IMR-90 (cell line): Measurements from ENCODE around the gene CCDC170. TPM values are rescaled to one million over a fixed set of nuclear protein-coding genes. Genes with fewer than 3 reads are reported as not detected.

ENCODE experiments used
- ATAC-seq: fragments of 200-7000 bp; cut with Tn5 transposase; 2 replicates; pipeline ENCODE4 v1.9.1; 2020; ENCODE audit warnings: low read depth, mild to moderate bottlenecking, moderate library complexity
- BruUV-seq: library from RNA; stranded (reverse); fragments of 400-500 nt; replicated peaks from 2 replicates; lab custom pipeline; 2021; lab: Mats Ljungman, UMichigan
- CTCF ChIA-PET: fragments of 300-600 bp; formaldehyde crosslinking; extraction: SDS; loops from one replicate; lab custom pipeline; 2021; ENCODE audit warnings: antibody characterized with exemption; lab: Yijun Ruan, JAX
- POLR2A ChIA-PET: fragments of 300-600 bp; sonication (Branson Sonifier 250); formaldehyde crosslinking; loops from one replicate; lab custom pipeline; 2022; ENCODE audit warnings: antibody characterized with exemption; ENCODE audit not compliant: unreplicated experiment; lab: Charles Lee
- DNase-seq: peaks from one replicate; pipeline ENCODE4 v3.0.0; 2013
- H2AFZ ChIP-seq: replicated peaks from 2 replicates; pipeline ENCODE3; 2013; ENCODE audit warnings: low read length, mild to moderate bottlenecking; ENCODE audit not compliant: poor library complexity
- H2AK5ac ChIP-seq: 2 replicates; pipeline ENCODE4 v1.6.1; 2013; ENCODE audit warnings: low read depth, low read length, inconsistent platforms
- H2AK9ac ChIP-seq: replicated peaks from 2 replicates; pipeline ENCODE3; 2013; ENCODE audit warnings: mild to moderate bottlenecking, low read depth, low read length, moderate library complexity; ENCODE audit not compliant: poor library complexity
- H2BK120ac ChIP-seq: 2 replicates; pipeline ENCODE4 v1.6.1; 2013; ENCODE audit warnings: low read depth, low read length, inconsistent platforms
- H2BK15ac ChIP-seq: 3 replicates; pipeline ENCODE4 v1.6.1; 2013; ENCODE audit warnings: low read depth, low read length, inconsistent platforms
- H2BK20ac ChIP-seq: 2 replicates; pipeline ENCODE4 v1.6.1; 2013; ENCODE audit warnings: low read depth, mild to moderate bottlenecking, inconsistent platforms, low read length, moderate library complexity
- H2BK5ac ChIP-seq: 2 replicates; pipeline ENCODE4 v1.6.1; 2013; ENCODE audit warnings: mild to moderate bottlenecking, low read depth, low read length, inconsistent platforms; ENCODE audit not compliant: poor library complexity, severe bottlenecking
- H3K14ac ChIP-seq: replicated peaks from 2 replicates; pipeline ENCODE4 v1.6.1; 2013; ENCODE audit warnings: low read depth, low read length, inconsistent platforms
- H3K18ac ChIP-seq: 2 replicates; pipeline ENCODE4 v1.6.1; 2013; ENCODE audit warnings: low read depth, low read length, control low read depth
- H3K23ac ChIP-seq: 2 replicates; pipeline ENCODE4 v1.6.1; 2013; ENCODE audit warnings: low read depth, low read length, inconsistent platforms
- H3K27ac ChIP-seq: 2 replicates; pipeline ENCODE4 v1.5.1; 2013; ENCODE audit warnings: mild to moderate bottlenecking, control low read depth, low read length; ENCODE audit not compliant: insufficient read depth
- H3K27me3 ChIP-seq: 2 replicates; pipeline ENCODE4 v1.6.1; 2013; ENCODE audit warnings: low read length; ENCODE audit not compliant: control insufficient read depth, insufficient read depth
- H3K36me3 ChIP-seq: 2 replicates; pipeline ENCODE4 v1.6.1; 2013; ENCODE audit warnings: low read length, mixed read lengths; ENCODE audit not compliant: control insufficient read depth, insufficient read depth
- H3K4ac ChIP-seq: 2 replicates; pipeline ENCODE4 v1.6.1; 2013; ENCODE audit warnings: low read depth, low read length, inconsistent platforms
- H3K4me1 ChIP-seq: 2 replicates; pipeline ENCODE4 v1.6.1; 2013; ENCODE audit warnings: low read length, mixed read lengths; ENCODE audit not compliant: control insufficient read depth, insufficient read depth
- H3K4me2 ChIP-seq: 2 replicates; pipeline ENCODE4 v1.6.1; 2013; ENCODE audit warnings: low read depth, mild to moderate bottlenecking, control low read depth, low read length, moderate library complexity
- H3K4me3 ChIP-seq: 2 replicates; pipeline ENCODE4 v1.5.1; 2013; ENCODE audit warnings: low read depth, mild to moderate bottlenecking, control low read depth, low read length, moderate library complexity; ENCODE audit not compliant: insufficient read depth
- H3K56ac ChIP-seq: 2 replicates; pipeline ENCODE4 v1.6.1; 2013; ENCODE audit warnings: low read length, inconsistent platforms; ENCODE audit not compliant: insufficient read depth; ENCODE audit errors: extremely low read depth
- H3K79me1 ChIP-seq, 2 experiments: 2 replicates each; pipeline ENCODE4 v1.6.1; 2013; ENCODE audit warnings: low read length in 2 of 2, inconsistent platforms in 1 of 2, low read depth in 1 of 2
- H3K9ac ChIP-seq: 2 replicates; pipeline ENCODE4 v1.6.1; 2013; ENCODE audit warnings: low read depth, low read length, control low read depth
- H3K9me1 ChIP-seq: 2 replicates; pipeline ENCODE4 v1.6.1; 2013; ENCODE audit warnings: low read length, inconsistent platforms; ENCODE audit not compliant: insufficient read depth
- H3K9me3 ChIP-seq: 2 replicates; pipeline ENCODE4 v1.6.1; 2013; ENCODE audit warnings: low read length; ENCODE audit not compliant: control insufficient read depth, insufficient read depth
- H4K20me1 ChIP-seq: 2 replicates; pipeline ENCODE4 v1.6.1; 2013; ENCODE audit warnings: low read length, inconsistent platforms; ENCODE audit not compliant: insufficient read depth
- H4K5ac ChIP-seq: 2 replicates; pipeline ENCODE4 v1.6.1; 2013; ENCODE audit warnings: mild to moderate bottlenecking, low read depth, low read length, control low read depth
- H4K8ac ChIP-seq, 2 experiments: 2 replicates each; pipeline ENCODE4 v1.6.1; 2013; ENCODE audit warnings: low read depth in 2 of 2, low read length in 2 of 2, control low read depth in 1 of 2, inconsistent platforms in 1 of 2
- H4K91ac ChIP-seq: 2 replicates; pipeline ENCODE4 v1.6.1; 2013; ENCODE audit warnings: low read depth, low read length, inconsistent platforms; ENCODE audit not compliant: insufficient read depth
- SMC3 ChIP-seq: fragments of 150-350 bp; IDR thresholded peaks from 2 replicates; pipeline ENCODE4 v1.6.1; 2016; ENCODE audit warnings: low read depth, mild to moderate bottlenecking, antibody characterized with exemption, low read length, moderate library complexity
- WGBS, 2 experiments: methylation state at CpG; one replicate each; pipeline versions ENCODE4 v1.1.5 to v1.1.7; 2013; ENCODE audit warnings: missing lambda C conversion rate in 2 of 2; ENCODE audit not compliant: insufficient read length in 1 of 2; ENCODE audit errors: extremely low coverage in 2 of 2; 5-methylcytosine and 5-hydroxymethylcytosine counted together
- dilution Hi-C: fragments of 300-500 bp; cut with HindIII; formaldehyde crosslinking; loops from one replicate; pipeline ENCODE4 v1.14.3; 2018; ENCODE audit warnings: low sequenced_read_pairs; ENCODE audit not compliant: unreplicated experiment
- in situ Hi-C: fragments of 300-500 bp; cut with MboI; formaldehyde crosslinking; loops from 3 replicates; pipeline ENCODE4 v1.14.3; 2019; ENCODE audit warnings: low sequenced_read_pairs, inconsistent platforms, mixed read lengths
- intact Hi-C: fragments of 100-400 bp; cut with micrococcal nuclease; formaldehyde crosslinking; loops from 2 replicates; pipeline ENCODE4 v1.10.0; 2022
- polyA plus RNA-seq, 3 experiments: library from polyadenylated mRNA; depleted of rRNA; stranded (reverse); fragments of >200 nt; gene quantifications; 2 replicates each; pipeline ENCODE4 v1.2.3, GENCODE V29; 2012; ENCODE audit warnings: low replicate concordance in 1 of 3
- total RNA-seq: library from RNA; depleted of rRNA; stranded (reverse); fragments of >200 nt; gene quantifications from 2 replicates; pipeline ENCODE4 v1.2.3, GENCODE V29; 2012

Gene CCDC170
- total and polyA plus RNA-seq, 2 of the 4 experiments (the other 2 are of a cell fraction): 0.12 to 0.54 TPM

DNA sequence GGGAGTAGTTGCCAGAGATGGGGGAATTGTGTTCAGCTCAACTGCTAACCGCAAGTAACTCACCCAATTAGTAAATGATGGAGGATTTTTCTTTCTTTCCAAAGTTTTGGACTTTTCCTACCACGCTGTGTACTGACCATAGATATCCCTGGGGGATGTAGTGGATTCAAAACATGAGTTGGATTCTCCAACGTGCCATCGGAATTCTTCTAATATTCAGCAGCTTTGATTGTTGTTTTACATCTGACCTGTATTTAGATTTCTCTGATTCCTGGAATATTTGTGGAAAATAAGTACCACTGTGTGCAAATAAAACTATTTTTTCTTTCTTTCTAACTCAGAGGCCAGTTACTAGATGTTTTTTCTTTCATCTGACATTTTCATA lies 1.1 kb downstream of the CCDC170 start:
- DNase-seq: no peak
- peaks cover 6% of the 10 kb centered on the region for H3K4me1 ChIP-seq
- peak overlapping the region; percentile 54 for H3K4me3 ChIP-seq
- dilution Hi-C loops (no loop called here), intact Hi-C loops (no loop called here), in situ Hi-C loops (no loop called here)
- H3K14ac ChIP-seq: peak overlapping the region; percentile 23
- peak overlapping the region; percentile 91 for H2AFZ ChIP-seq
- peak overlapping the region; percentile 64 for H3K9ac ChIP-seq
- H3K18ac ChIP-seq: peak overlapping the region; percentile 86
- peak overlapping the region; percentile 43 for H4K5ac ChIP-seq
- no CpG with 5 or more reads among the region's 4 CpGs for WGBS, 2 experiments
- H2BK15ac ChIP-seq: peak overlapping the region; percentile 33; the same call in 1 of the 3 replicates
- H3K36me3 ChIP-seq: no peaks in the 10 kb centered on the region
- BruUV-seq: no TSS peak
- H3K27ac ChIP-seq: peak overlapping the region; percentile 80
- H2BK5ac ChIP-seq: peak overlapping the region; percentile 19
- TF ChIP-seq SMC3: no peak
- H2BK20ac ChIP-seq: peak overlapping the region; percentile 77
- H3K56ac ChIP-seq: peak overlapping the region; percentile 78
- peak overlapping the region; percentile 89 for H3K4me2 ChIP-seq
- peak overlapping the region; percentile 87 for H2BK120ac ChIP-seq
- H3K23ac ChIP-seq: peak overlapping the region; percentile 79
- peak overlapping the region; percentile 95 for H3K4ac ChIP-seq
- POLR2A ChIA-PET: no interaction called here
- CTCF ChIA-PET: interaction anchor here (0.6 to 1.1 kb wide), 2 partner anchors 9 to 272 kb away, joined by 3 to 4 read pairs; no protein-coding TSS in a partner anchor
- ATAC-seq: peak; percentile 49
- H4K91ac ChIP-seq: peak overlapping the region; percentile 54
- no peaks in the 10 kb centered on the region for H3K27me3 ChIP-seq
- no peaks in the 10 kb centered on the region for H4K20me1 ChIP-seq
- H3K9me3 ChIP-seq: no peaks in the 10 kb centered on the region
- H3K79me1 ChIP-seq: 0 out of 4 replicates have a peak, but pooled peaks cover 0 to 4% of the 10 kb centered on the region in 2 experiments
- 0 out of 2 replicates have a peak overlapping the region, but pooled peaks have one; percentile 1 for H2AK5ac ChIP-seq
- no peak overlapping the region for H2AK9ac ChIP-seq
- peak overlapping the region; percentile 43 to 78; a peak in 2 of 4 replicates for H4K8ac ChIP-seq
- no peaks in the 10 kb centered on the region; the same call in 1 of the 2 replicates for H3K9me1 ChIP-seq
